Neural progenitor cell (in vitro differentiated cells): Measurements from ENCODE around the gene RGS7. TPM values are rescaled to one million over a fixed set of nuclear protein-coding genes. Genes with fewer than 3 reads are reported as not detected.

Experiments
- DNase-seq: peaks from one replicate; pipeline ENCODE4 v3.0.0-alpha.2; 2016; ENCODE audit warnings: low spot score
- H2AFZ ChIP-seq: fragments of 200-600 bp; sonication (generic); replicated peaks from 2 replicates; pipeline ENCODE4 v1.6.1; 2016; ENCODE audit warnings: antibody characterized with exemption
- H3F3A ChIP-seq: fragments of 200-600 bp; sonication (generic); 2 replicates; pipeline ENCODE4 v1.6.1; 2016; ENCODE audit warnings: antibody characterized with exemption, low read depth
- H3K27ac ChIP-seq: fragments of 200-600 bp; sonication (generic); 2 replicates; pipeline ENCODE4 v1.5.1; 2016; ENCODE audit warnings: mild to moderate bottlenecking
- H3K27me3 ChIP-seq: fragments of 200-600 bp; sonication (generic); 2 replicates; pipeline ENCODE4 v1.6.1; 2016; ENCODE audit warnings: mild to moderate bottlenecking, moderate library complexity
- H3K36me3 ChIP-seq: fragments of 200-600 bp; sonication (generic); 2 replicates; pipeline ENCODE4 v1.5.1; 2016
- H3K4me1 ChIP-seq: fragments of 200-600 bp; sonication (generic); 2 replicates; pipeline ENCODE4 v1.6.1; 2016; ENCODE audit warnings: mixed run types
- H3K4me2 ChIP-seq: fragments of 200-600 bp; sonication (generic); 2 replicates; pipeline ENCODE4 v1.6.1; 2016
- H3K4me3 ChIP-seq: fragments of 200-600 bp; sonication (generic); 2 replicates; pipeline ENCODE4 v1.5.1; 2016
- H3K79me2 ChIP-seq: fragments of 200-600 bp; sonication (generic); 2 replicates; pipeline ENCODE4 v1.6.1; 2016; ENCODE audit warnings: low read depth
- H3K9ac ChIP-seq: fragments of 200-600 bp; sonication (generic); 2 replicates; pipeline ENCODE4 v1.6.1; 2016
- H3K9me3 ChIP-seq: fragments of 200-600 bp; sonication (generic); 2 replicates; pipeline ENCODE4 v1.5.1; 2016; ENCODE audit warnings: low read depth
- H4K20me1 ChIP-seq: fragments of 200-600 bp; sonication (generic); 2 replicates; pipeline ENCODE4 v1.6.1; 2016; ENCODE audit warnings: low read depth
- H3K27ac Mint-ChIP-seq: 3 replicates; pipeline ENCODE4 v1.8.0; 2021; ENCODE audit warnings: mixed read lengths
- H3K27me3 Mint-ChIP-seq: 2 replicates; pipeline ENCODE4 v1.8.0; 2022; ENCODE audit warnings: low read depth, mild to moderate bottlenecking, inconsistent platforms, moderate library complexity, mixed read lengths; ENCODE audit not compliant: insufficient read depth
- H3K36me3 Mint-ChIP-seq: 3 replicates; pipeline ENCODE4 v1.8.0; 2021; ENCODE audit warnings: mixed read lengths
- H3K4me1 Mint-ChIP-seq: 3 replicates; pipeline ENCODE4 v1.8.0; 2021; ENCODE audit warnings: mixed read lengths
- H3K4me3 Mint-ChIP-seq: 3 replicates; pipeline ENCODE4 v1.8.0; 2021; ENCODE audit warnings: mild to moderate bottlenecking, moderate library complexity, mixed read lengths
- H3K9me3 Mint-ChIP-seq: 3 replicates; pipeline ENCODE4 v1.8.0; 2020; ENCODE audit warnings: mixed read lengths
- EZH2 ChIP-seq: fragments of 200-600 bp; sonication (generic); IDR thresholded peaks from 2 replicates; pipeline ENCODE4 v1.6.1; 2017; ENCODE audit warnings: antibody characterized with exemption, mild to moderate bottlenecking, moderate library complexity
- EZH2phosphoT487 ChIP-seq: fragments of 200-600 bp; sonication (generic); IDR thresholded peaks from 2 replicates; pipeline ENCODE4 v1.6.1; 2017; ENCODE audit warnings: antibody characterized with exemption
- total RNA-seq: library from RNA; depleted of rRNA; stranded (reverse); fragments of >200 nt; gene quantifications from 2 replicates; pipeline ENCODE4 v1.2.3, GENCODE V29; 2015; ENCODE audit warnings: low replicate concordance
- TF ChIP-seq, protein P1 (sequence below): fragments of 200-600 bp; sonication (generic); IDR thresholded peaks from 2 replicates; pipeline ENCODE4 v1.5.1; 2017; ENCODE audit warnings: antibody characterized with exemption, mild to moderate bottlenecking

RGS7 gene
- total RNA-seq, 1 donor from 2014 or later: not detected

- Mint-ChIP-seq H3K36me3 (no peaks in the 10 kb centered on the region), H3K9me3 (no peaks in the 10 kb centered on the region), H3K27me3 (peaks cover 2% of the 10 kb centered on the region), H3K4me1 (no peaks in the 10 kb centered on the region), H3K4me3 (no peak overlapping the region), H3K27ac (no peak overlapping the region)
- Histone ChIP-seq H3F3A (no peaks in the 10 kb centered on the region), H3K4me1 (no peaks in the 10 kb centered on the region), H3K9ac (no peak overlapping the region), H3K36me3 (no peaks in the 10 kb centered on the region), H3K4me3 (no peak overlapping the region), H3K27me3 (no peaks in the 10 kb centered on the region), H3K9me3 (no peaks in the 10 kb centered on the region), H3K79me2 (no peaks in the 10 kb centered on the region), H3K4me2 (no peak overlapping the region), H2AFZ (no peak overlapping the region), H4K20me1 (no peaks in the 10 kb centered on the region), H3K27ac (no peak overlapping the region)
- TF ChIP-seq EZH2phosphoT487 (no peak), EZH2 (no peak)
- TF ChIP-seq, protein P1, sequence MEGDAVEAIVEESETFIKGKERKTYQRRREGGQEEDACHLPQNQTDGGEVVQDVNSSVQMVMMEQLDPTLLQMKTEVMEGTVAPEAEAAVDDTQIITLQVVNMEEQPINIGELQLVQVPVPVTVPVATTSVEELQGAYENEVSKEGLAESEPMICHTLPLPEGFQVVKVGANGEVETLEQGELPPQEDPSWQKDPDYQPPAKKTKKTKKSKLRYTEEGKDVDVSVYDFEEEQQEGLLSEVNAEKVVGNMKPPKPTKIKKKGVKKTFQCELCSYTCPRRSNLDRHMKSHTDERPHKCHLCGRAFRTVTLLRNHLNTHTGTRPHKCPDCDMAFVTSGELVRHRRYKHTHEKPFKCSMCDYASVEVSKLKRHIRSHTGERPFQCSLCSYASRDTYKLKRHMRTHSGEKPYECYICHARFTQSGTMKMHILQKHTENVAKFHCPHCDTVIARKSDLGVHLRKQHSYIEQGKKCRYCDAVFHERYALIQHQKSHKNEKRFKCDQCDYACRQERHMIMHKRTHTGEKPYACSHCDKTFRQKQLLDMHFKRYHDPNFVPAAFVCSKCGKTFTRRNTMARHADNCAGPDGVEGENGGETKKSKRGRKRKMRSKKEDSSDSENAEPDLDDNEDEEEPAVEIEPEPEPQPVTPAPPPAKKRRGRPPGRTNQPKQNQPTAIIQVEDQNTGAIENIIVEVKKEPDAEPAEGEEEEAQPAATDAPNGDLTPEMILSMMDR: no peak
- DNase-seq: no peak
These were observed 349.3 kb downstream of the RGS7 start for GRCh38 chr1:241007668-241008067.

- H3K9ac ChIP-seq: no peak overlapping the region
- no peak overlapping the region for H3K27ac Mint-ChIP-seq
These were observed 357.2 kb downstream of the RGS7 start for GRCh38 chr1:240999826-241000225.

DNA sequence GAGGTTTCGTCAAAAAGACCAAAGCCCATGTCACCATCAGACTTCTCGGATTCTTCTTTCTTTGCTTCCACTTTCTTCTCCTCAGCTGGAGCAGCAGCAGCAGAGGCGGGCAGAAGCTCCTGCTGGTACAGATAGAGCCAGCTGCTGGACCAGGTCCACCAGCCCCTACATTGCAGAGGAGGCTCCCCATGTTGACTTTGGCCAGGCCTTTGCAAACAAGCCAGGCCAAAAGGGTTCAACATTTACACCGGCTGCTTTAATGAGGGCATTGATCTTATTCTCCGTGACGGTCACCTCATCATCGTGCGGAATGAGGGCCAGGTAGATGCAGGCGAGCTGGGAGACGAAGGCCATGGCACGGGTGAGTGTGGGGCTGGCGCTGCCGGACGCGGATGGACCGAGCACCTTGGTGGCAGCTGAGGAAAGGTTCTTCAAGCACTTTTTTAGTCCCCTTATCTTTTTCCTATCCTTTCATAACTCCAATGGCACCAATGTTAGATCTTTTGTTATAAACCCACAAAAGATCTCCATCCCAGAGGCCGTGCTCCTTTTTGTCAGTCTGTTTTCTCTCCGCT is 358.5 kb downstream of the RGS7 start:
- TF ChIP-seq, protein P1: no peak
- no peak for TF ChIP-seq EZH2
- TF ChIP-seq EZH2phosphoT487: no peak
- Histone ChIP-seq H3K4me3 (no peak overlapping the region), H3K36me3 (no peaks in the 10 kb centered on the region), H3F3A (no peaks in the 10 kb centered on the region), H2AFZ (no peak overlapping the region), H3K79me2 (no peaks in the 10 kb centered on the region), H4K20me1 (no peaks in the 10 kb centered on the region), H3K9ac (no peak overlapping the region), H3K27ac (no peak overlapping the region), H3K4me1 (no peaks in the 10 kb centered on the region), H3K9me3 (no peaks in the 10 kb centered on the region), H3K4me2 (no peak overlapping the region), H3K27me3 (no peaks in the 10 kb centered on the region)
- no peak for DNase-seq
- Mint-ChIP-seq H3K36me3 (no peaks in the 10 kb centered on the region), H3K9me3 (no peaks in the 10 kb centered on the region), H3K27ac (no peak overlapping the region), H3K4me3 (no peak overlapping the region), H3K4me1 (peaks cover 4% of the 10 kb centered on the region), H3K27me3 (no peaks in the 10 kb centered on the region)

More at GRCh38 chr1:240999826-241000225, 357.2 kb downstream of the RGS7 start:
- Histone ChIP-seq H3K9me3 (no peaks in the 10 kb centered on the region), H4K20me1 (no peaks in the 10 kb centered on the region), H3K27me3 (no peaks in the 10 kb centered on the region), H3K4me1 (no peaks in the 10 kb centered on the region), H3K36me3 (no peaks in the 10 kb centered on the region), H3F3A (no peaks in the 10 kb centered on the region), H3K79me2 (no peaks in the 10 kb centered on the region), H3K4me3 (no peak overlapping the region), H3K4me2 (no peak overlapping the region), H3K27ac (no peak overlapping the region), H2AFZ (no peak overlapping the region)
- peaks cover 4% of the 10 kb centered on the region for H3K4me1 Mint-ChIP-seq
- TF ChIP-seq EZH2 (no peak), EZH2phosphoT487 (no peak)
- TF ChIP-seq, protein P1: no peak
- H3K4me3 Mint-ChIP-seq: no peak overlapping the region
- DNase-seq: no peak
- peaks cover 2% of the 10 kb centered on the region for H3K27me3 Mint-ChIP-seq
- no peaks in the 10 kb centered on the region for H3K9me3 Mint-ChIP-seq
- no peaks in the 10 kb centered on the region for H3K36me3 Mint-ChIP-seq
